Endothelial cell of hepatic sinusoid (primary cell): ENCODE measurements around the gene TTBK1.

Source experiments
- in situ Hi-C: cut with HindIII; loops from 2 replicates; pipeline ENCODE4 v1.10.0; 2017; ENCODE audit warnings: low sequenced_read_pairs

The TTBK1 gene

DNA sequence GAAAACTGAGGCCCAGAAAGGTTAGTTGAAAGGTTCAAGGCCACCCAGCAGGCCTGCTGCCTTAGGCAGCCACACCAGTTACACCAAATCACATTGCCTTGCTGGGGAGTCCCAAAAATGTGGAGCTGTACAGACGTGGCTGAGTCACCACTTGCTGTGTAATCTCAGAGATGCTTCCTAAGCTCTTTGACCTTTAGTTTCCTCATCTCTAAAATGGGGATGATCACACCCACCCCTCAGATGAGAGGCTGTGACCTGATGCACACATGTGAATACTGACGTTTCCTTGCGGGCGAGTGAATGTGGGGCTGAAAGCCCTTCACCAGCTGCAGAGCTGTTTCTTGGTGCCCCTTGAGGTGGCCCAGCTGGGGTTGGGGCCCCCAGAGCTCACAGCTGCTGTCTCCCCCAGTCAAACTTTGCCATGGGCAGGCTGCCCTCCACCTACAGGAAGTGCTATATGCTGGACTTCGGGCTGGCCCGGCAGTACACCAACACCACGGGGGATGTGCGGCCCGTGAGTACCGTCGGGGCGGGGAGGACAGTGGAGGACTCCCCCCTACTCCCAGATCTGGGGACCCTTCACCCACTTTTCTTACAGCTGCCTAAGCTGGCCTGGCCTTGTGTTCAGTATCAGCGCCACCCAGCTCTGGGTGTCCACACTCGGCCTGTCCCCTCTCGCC, 11.0 kb downstream of the TTBK1 start:
- in situ Hi-C loops = no loop called here

DNA sequence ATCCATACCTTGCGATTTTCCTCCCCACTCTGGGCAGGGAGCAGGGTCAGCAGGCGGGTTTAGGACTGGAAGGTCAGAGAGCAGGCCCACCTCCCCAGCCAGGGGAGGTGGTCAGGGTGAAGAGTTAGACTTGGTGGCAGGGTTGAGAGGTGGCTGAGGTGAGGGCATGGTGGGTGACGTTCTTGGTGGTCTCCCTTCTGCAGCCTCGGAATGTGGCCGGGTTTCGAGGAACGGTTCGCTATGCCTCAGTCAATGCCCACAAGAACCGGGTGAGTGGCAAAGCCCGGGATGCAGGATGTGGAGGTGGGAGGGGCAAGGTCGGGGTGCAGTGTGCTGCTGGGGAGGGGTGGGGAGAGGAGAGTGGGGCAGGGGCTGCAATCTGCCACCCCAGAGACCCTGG, 11.6 kb downstream of the TTBK1 start:
- in situ Hi-C loops = no loop called here

DNA sequence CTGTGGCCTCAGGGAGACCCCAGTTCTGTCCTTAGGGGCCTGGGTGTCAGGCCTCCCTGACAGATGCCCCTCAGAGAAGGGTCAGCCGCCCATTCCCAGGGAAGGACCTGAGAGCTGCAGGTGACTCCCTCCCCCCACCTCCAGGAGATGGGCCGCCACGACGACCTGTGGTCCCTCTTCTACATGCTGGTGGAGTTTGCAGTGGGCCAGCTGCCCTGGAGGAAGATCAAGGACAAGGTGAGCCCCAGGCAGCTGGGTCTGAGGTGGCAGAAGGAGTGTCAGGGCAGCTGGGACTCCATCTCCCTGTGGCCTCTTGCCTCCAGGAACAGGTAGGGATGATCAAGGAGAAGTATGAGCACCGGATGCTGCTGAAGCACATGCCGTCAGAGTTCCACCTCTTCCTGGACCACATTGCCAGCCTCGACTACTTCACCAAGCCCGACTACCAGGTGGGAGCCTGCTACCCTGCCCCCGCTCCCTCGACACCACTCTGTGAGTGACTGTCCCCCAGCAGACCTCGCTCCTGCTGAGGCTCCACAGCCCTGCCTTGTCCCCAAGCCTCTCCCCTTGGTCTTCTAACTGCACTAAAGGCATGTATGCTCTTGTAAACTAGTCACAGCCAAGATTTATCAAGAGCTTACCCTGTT, 12.2 kb downstream of the TTBK1 start:
- in situ Hi-C loops = no loop called here

- in situ Hi-C loops = no loop called here
Measured at GRCh38 chr6:43256670-43257366, 13.5 kb downstream of the TTBK1 start.

- in situ Hi-C loops = no loop called here
Measured at GRCh38 chr6:43257367-43258145, 14.3 kb downstream of the TTBK1 start.

DNA sequence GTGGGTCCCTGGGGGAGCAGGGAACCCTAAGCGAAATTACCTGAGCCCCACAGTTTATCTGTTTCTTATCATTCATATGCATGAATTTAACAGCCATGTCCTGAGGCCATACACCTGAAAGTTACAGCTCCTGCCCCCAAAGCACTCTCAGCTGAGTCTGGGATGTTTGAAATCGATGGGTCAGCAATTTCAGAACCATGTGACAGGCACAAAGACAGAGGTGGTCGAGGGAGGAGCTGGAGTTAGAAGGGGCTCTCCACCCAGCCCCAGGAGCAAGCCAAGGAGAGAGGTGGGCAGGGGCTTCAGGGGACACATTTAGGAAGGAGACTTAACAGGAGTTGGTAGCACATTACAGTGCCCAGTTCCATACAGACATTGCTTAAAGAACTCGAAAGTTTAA, 14.9 kb downstream of the TTBK1 start:
- in situ Hi-C loops = no loop called here

GRCh38 chr6:43258807-43259686, 15.8 kb downstream of the TTBK1 start:
- in situ Hi-C loops = no loop called here

DNA sequence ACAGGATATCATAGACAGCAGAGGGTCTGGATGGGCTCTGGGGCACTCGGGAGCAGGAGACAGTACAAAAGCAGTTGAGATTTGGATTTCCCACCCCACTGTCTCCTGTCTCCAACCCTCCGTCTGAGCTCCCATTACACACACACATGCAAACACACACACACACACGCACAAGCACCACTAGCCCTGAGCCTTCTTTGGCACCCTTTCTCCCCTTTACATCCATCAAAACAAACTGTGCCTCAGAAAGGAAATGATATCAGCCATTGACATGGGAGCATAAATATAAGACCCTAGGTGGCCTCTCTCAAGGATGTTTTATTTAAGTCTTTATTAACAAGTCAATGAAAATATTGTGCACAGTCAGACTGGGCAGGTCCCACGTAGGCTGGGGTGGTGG, 17.5 kb downstream of the TTBK1 start:
- in situ Hi-C loops = loop anchor here (5.0 kb wide), 2 partner anchors 42 to 63 kb away; no protein-coding TSS in a partner anchor

- in situ Hi-C loops = loop anchor here (5.0 kb wide), 2 partner anchors 41 to 64 kb away; no protein-coding TSS in a partner anchor
Measured at GRCh38 chr6:43261198-43261597, 17.9 kb downstream of the TTBK1 start.

DNA sequence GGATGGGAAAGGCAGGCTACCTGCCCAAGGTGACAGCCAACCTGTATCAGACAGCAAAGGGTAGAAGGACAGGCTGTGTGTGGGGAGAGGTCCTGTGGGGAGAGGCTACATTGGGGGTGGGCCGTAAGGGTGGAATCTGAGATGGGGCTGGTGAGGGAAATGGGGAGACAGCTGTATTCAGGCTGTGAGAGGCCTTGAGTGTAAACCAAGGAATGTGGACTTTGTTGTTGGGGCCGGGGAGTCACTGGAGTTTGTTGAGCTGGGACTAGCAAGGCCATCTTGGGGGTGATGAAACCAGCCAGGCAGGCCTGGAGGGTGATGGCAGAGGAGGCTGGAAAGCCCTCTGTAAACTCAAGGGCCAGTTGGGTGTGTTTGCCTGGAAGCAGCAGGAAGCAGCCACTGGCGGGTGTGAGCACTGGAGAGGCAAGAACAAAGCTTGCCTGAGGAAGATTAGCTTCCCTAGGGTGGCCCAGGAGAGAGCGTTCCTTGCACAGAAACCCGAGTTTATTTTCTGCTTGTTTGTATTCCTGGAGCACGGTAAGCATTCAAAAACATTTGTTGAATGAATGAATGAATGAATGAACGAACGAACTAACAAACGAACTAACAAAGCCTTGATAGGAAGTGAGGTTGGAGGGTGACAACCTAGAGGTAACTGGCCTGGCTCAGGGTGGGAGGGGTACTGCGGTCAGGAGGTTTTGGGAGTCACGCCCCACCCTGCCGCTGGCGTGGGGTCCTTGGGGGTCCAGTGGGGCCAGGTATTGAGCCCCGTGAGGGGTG, 18.9 kb downstream of the TTBK1 start:
- in situ Hi-C loops = loop anchor here (5.0 kb wide), 2 partner anchors 40 to 65 kb away; no protein-coding TSS in a partner anchor

DNA sequence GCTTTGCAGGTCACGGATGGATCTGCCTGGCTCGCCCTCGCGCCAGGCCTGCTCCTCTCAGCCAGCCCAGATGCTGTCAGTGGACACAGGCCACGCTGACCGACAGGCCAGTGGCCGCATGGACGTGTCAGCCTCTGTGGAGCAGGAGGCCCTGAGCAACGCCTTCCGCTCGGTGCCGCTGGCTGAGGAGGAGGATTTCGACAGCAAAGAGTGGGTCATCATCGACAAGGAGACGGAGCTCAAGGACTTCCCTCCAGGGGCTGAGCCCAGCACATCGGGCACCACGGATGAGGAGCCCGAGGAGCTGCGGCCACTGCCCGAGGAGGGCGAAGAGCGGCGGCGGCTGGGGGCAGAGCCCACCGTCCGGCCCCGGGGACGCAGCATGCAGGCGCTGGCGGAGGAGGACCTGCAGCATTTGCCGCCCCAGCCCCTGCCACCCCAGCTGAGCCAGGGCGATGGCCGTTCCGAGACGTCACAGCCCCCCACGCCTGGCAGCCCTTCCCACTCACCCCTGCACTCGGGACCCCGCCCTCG, 19.6 kb downstream of the TTBK1 start:
- in situ Hi-C loops = loop anchor here (5.0 kb wide), 2 partner anchors 39 to 66 kb away; no protein-coding TSS in a partner anchor

- in situ Hi-C loops = loop anchor here (5.0 kb wide), 2 partner anchors 39 to 66 kb away; no protein-coding TSS in a partner anchor
Measured at GRCh38 chr6:43263314-43264178, 20.3 kb downstream of the TTBK1 start.

GRCh38 chr6:43264599-43265145, 21.4 kb downstream of the TTBK1 start:
- in situ Hi-C loops = loop anchor here (5.0 kb wide), 2 partner anchors 38 to 67 kb away; no protein-coding TSS in a partner anchor

DNA sequence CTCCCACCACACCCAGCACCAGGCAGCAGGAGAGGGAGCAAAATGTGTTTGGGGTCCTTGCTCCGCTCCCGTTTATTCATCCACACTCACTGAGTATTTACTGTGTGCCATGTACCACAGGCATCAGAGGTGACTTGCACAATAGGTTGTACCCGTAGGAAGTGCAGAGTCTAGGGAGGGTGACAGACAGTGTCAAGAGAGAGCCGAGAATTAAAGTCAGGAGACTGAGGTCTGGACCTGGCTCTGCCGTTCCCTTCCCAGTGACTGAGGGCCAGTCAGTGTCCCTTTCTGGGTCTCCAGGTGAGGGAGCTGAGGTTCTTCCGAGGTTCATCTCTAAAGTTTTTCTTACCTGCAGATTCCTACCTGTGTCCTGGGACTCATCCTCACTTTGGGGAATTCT, 22.3 kb downstream of the TTBK1 start:
- in situ Hi-C loops = no loop called here

GRCh38 chr6:43267619-43268354, 24.5 kb downstream of the TTBK1 start:
- in situ Hi-C loops = no loop called here

DNA sequence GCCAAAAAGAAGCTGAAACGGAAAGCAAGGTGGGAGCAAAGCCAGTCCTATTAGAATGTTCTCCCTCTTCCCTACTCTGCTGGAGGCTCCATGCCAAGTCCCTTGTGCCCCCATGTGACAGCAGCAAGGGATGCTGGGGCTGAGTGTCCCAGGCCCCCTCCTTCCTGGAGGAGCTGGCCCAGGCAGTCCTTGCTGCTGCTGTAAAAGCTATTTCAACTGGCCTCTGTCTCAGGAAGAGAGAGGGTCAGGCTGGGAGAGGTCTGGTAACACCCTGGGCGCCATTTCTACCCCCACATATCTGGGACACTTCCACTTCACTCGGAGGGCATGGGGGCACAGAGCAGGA, 25.0 kb downstream of the TTBK1 start:
- in situ Hi-C loops = no loop called here

DNA sequence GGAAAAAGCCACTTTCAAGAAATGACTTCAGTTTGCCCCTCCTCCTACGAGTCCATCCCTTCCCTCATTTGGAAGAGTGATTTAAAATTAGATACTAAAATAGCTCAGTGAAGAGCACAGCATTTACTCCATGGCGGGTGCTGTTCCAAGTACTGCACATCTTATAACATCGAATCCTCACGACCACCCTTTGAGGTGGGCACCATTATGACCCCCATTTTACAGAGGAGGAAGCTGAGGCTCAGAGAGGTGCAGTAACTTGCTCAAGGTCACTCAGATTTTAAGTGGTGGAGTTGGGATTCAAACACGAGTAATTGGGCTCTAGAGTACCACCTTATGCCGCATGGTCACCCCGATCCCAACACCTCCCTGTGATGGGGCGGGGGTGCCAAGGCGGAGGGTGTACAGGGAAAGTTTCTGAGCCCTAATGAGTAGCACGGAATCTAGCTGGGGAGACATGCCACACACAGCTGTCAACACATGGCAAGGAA, 25.5 kb downstream of the TTBK1 start:
- in situ Hi-C loops = no loop called here
